KG1 (cell line): ENCODE results near the gene ADPRS.

ENCODE experiments used
- DNase-seq: peaks from one replicate; lab custom pipeline; 2025; lab: John Stamatoyannopoulos, UW

Gene ADPRS

DNA sequence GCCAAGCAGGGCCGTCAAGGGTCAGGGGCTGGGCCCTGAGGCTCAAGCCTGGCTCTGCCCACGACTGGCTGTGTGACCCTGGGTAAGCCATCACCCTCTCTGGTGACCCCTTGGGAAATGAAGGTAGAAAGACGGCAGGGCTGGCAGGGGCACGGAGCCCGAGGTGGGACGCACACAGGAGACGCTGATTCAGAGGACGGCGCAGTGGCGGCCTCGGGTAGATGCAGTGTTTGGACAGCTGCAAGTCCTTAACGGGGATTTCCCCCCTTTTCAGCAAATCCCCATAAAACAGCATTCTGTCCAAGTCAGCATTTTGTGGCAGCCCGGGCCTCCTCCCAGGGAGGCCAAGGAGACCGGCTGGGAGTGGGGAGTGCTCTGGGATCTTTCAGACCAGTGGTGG, 19.6 kb downstream of the ADPRS start:
- DNase-seq = no peak

DNA sequence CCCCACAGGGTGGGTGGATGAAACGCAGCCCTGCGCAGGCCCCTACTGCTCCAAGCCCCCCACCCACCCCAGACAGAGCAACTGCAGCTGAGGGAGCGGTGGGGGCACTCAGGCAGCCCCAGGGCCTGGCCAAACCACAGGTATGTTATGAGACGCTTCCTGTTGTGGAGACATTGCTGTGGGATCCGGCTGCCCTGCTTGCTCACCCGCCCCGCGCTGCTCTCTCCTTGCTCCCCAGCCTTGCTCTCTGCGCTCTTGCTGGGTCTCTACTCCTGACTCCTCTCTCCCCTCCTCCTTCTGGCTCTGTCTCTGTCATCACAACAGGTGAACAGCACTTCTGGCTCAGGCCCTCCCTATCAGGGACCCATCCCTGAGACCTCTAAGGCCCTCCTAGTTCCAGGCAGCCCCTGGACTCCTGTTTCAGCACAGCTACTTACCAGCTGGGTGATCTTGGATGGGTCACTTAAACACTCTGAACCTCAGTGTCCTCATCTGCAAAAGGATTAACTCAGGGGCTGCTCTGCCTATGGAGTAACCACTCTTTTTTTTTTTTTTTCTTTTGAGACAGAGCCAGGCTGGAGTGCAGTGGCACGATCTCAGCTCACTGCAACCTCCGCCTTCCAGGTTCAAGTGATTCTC, 20.5 kb downstream of the ADPRS start:
- no peak for DNase-seq

DNA sequence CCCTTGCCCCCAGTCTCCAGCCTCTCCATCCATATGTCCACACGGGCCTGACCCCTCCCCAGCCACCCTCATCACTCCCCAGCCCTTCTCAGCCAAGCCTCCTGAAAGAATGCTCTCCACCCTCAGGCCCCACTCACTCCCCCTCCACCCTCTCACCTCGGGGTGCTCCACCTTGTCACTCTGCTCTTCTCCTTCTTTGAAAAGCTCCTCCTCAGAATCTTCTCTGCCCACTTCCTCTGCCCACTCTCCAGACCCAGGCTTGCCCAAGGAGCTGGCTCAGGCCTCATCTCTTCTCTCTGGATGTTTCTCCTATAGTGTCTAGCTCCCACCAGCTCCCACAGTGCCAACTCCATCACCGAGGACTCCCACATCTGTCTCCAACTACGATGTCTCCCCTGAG, 22.5 kb downstream of the ADPRS start:
- DNase-seq = no peak

DNA sequence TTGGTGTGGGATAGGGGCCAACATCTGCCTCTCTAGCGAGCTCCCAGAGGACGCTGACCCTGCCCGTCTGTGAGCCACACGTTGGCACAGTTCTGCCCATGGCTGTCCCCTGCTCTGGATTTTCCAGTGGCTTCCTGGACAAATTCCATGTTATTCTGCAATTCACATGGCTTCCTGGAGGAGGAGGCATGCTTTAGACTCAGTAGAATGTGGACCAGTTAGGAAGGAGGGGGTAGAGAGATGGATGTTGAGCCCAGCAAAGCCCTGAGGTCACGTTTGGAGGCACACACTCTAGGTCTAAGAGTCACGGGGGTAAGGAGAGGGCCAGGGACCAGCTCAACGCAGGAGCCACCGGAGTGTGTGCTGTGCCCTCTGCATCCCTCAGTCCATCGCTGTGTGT, 24.1 kb downstream of the ADPRS start:
- no peak for DNase-seq

DNA sequence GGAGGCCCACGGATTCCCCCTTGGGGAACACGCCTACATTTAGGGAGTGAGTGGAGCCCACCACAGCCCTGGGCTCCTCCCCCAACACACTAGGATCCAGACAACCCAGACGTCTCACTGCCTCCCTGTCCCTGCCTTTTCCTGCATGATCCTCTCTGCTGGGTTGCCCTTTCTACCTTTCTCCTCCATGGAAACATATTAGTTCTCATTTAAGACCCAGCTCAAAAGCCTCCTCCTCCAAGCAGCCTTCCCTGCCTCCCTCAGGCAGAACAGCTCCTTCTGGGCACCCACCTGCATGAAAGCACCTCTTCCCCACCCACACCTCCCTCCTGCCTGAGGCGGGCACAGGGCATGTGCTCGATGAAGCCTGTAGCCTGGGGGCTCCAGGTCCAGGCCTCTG, 25.7 kb downstream of the ADPRS start:
- no peak for DNase-seq

DNA sequence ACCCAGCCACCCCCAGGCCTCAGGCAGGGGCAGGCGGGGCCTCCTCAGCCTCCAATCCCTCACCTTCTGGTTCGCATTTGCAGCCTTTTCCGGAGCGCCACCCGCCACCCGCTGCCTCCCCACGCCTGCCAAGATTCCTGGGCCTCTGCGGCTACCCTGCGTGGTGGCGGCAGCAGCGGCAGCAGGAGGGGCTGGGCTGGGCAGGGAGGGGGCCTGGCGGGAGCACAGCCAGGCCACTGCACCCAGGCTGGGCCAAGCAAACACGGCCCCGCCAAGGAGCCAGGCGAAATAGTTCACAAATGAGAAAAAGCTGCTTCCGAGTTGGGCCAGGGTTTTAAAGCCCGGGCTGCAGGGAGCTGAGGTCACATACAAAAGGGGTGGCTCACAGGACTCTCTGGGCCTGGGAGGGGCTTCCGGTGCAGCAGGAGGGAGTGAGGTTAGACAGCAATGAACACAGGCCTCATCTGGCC, 26.5 kb downstream of the ADPRS start:
- no peak for DNase-seq

DNA sequence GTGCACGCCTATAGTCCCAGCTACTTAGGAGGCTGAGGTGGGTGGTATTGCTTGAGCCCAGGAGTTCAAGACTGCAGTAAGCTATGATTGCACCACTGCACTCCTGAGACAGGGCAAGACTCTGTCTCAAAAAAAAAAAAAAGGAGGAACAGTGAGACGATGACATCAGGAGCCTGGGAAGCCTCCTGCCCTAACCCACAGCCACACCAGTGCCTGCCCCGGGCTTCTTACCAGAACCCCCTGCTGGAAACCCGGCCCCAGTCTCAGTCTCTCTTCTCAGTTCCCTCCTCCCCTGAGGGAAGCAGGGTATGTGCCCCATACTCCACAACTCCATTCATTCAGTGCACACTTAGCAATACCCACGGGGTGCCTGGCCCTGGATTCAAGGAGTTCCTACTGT, 27.2 kb downstream of the ADPRS start:
- no peak for DNase-seq

DNA sequence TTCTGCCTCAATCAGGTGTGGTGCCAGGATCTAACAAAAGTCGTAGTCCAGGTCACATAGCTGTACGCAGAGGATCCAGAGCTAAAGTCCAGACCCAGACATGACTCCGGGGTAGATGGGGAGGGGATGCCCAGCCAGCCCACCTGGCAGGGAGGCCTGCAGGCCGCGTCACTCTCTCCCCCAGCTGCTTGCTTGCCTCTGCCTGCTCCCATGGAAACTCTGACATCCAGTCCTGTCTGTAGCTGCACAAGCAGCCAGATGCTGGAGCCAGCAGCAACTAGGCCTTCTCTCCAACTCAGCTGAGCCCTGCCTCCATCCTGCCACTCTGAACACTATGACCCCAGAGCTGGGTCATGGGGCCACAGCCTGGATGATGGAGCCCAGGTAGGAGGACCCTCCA, 28.2 kb downstream of the ADPRS start:
- DNase-seq = no peak

DNA sequence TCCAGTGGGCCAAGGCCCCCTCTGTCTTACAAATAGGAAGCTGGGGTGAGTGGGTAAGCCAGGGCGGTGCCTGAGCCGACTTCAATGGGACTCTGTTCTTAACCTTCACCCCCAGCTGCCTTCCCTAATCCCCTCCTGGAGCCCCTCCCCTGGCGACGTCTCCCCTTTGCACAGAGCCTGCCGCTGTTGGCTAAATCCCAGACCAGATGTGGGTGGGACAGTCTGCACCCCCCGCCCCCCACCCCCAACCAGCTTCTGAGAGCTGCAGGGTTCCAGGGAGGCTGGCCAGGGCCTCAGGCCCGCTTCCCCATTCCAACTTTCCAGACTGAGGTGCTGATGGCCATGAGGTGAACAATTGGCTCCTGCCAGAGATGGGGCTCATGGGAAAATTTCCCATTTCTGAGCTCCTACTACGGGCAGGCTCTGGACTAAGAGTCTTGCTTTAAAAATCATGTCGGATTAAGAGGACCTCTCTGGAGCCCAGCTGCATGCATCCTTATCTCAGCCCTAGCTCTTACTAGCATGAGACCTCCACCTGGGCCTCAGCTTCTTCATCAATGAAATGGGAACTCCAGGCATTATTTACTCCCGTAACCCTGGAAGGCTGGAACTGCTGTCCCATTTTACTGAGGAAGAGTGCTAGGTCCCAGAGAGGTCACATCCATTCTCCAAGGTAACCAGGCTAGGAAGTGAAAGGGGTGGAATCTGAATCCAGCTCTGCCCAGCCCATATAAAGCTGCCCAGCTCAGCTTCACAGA, 29.9 kb downstream of the ADPRS start:
- no peak for DNase-seq

DNA sequence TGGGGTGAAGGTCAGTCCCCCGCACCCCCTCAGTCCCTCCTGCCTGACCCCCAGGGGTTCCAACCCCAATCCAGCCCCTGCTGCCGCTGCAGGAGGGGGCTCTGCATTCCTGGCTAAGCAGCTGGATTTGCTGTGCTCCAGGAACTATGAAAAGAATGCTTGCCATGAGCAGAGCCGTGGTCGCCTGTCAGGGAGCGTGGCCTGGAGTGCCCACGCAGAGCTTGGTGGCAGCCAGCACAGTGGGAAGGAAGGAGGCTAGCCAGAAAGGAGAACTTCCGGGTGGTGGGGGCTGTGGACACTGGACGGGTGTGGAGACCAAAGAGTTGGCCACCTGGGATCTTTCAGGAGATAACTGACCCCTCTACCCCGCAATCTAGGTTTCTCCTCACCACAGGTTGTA, 30.8 kb downstream of the ADPRS start:
- DNase-seq = no peak

DNA sequence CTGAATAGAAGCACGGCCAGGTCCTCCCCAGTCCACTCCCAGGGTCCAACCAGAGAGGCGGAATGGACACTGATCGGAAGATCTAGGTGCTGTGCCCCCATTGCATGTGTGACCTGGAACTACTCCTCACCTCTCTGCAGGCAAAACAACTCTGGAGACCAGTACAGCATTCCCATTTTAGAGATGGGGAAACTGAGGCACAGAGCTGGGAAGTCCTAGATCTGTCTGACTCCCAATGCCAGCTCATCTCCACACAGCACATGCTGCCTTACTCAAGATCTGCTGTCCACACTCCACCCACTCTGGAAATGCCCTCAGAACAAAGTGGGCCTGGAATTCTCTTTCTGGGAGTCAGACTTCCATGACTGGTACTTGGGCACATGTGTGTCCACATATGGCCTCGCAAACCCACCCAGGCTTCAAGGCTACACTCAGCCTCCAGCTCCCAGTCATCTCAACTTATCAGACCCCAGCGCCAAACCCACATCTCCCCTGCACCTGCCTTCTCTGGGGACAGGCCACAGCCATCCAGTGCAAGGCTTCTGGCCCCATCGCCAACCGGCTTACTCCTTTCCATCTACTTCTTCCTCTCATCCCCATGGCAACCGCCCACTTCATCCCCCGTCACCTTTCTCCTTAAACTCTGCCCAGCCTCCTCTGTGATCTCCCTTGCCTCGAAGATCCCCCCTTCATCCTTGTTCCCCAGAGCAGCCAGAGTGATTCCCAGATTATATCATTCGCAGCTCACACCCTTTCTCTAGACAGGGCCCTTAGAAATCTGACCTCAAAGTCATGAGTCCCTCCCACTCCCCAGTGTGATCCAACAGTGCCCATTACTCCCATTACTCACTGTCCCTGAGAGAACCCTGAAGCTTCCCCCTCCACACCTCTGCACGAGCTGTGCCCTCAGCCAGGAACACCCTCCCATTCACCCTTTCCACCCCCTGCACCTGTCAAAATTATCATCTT, 33.7 kb downstream of the ADPRS start:
- no peak for DNase-seq

DNA sequence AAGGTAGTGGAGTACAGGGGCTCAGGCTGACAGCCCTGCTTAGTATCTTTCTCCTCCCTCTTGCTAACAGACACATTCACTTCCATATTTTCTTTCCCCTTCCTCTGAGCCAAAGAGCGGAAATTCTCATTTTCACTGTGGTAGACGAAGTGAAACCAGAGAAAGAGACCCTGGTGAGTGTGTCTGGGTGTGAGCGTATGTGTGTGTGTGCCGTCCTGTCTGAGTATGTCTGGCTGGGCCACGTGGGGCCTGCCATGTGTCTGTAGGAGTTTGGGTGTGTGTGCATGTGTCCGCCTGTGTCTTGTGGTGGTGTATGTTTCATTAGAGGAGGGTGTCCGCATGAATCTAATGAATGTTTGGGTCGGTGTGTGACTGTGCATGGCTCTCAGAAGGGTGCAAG, 34.7 kb downstream of the ADPRS start:
- no peak for DNase-seq

DNA sequence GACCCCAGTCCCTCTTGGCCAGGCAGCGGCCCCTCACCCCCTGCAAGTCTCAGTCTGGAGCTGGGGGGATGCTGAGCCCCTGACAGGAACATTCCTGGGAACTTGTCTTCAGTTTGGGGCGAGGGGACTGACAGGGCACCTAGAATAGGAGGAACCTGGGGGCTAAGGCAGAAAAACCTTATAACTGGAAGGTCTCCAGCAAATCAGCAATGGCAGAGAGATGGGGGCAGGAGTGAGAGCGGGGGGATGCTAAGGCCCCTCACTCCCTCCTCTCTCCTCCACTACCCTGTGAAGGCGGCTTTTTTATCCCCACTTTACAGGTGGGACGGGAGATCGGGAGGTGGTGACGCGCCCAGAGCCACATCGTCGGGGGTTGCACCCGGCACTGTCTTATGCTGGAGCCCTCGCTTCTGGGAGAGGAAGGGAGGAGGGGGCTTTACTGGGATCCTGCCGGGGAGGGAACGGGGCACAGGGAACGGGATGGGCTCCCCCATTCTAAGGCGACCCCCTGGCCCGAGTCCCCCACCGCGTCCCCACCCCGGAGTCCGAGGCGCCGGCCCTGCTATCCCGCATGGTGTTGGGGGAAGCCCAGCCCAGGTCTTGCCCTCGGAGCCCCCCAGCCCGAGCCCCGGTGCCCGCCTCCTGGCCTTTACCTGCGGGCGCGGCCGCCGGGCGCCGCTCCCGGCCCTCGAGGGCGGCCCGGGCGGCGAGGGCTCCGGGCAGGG, 35.9 kb downstream of the ADPRS start:
- no peak for DNase-seq

DNA sequence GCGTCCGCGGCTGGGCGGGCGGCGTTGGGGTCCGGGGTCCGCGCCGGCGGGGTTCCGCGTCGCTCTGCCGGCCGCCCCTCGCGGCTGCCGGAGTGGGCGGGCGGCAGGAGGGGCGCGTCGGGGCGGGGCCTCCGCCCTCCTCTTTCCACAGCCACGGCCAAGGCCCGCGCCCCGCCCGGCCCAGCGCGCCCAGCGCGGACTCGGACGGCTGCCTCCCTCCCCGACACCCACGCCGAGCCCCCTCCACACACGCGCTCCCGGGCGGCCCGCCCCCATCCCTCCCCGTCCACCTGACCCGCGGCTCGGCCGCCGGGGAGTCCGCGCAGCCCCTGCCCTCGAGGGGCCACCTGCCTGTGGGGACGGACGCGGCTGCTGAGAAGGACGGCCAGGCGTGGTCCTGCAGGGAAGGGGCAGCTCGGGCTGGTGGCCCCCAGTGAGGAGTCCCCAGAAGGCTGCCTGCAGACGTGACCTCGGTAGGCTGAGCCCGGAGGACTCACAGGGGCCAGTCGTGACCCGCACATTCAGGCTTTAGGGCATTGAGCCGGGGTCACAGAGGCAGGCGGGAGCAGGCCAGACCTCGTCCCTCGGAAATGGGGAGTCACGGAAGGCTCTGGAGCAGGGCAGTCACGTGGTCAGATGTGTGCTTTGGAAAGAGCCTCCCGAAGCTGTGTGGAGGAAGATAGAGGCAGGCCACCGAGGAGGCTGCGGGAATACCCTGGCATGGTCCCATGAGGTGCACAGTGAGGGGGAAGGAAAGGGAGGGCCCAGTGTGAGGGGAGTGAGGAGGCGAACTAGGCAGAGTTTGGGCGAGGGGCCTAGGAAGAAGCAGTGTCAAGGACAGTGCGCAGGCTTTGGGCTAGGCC, 36.7 kb downstream of the ADPRS start, which contains the start of gene COL8A2:
Gene COL8A2, minus strand, starts transcription at position 94 of the 863 bp plus-strand sequence. CDS start 24,980 bp downstream, outside the sequence.
- no peak for DNase-seq

DNA sequence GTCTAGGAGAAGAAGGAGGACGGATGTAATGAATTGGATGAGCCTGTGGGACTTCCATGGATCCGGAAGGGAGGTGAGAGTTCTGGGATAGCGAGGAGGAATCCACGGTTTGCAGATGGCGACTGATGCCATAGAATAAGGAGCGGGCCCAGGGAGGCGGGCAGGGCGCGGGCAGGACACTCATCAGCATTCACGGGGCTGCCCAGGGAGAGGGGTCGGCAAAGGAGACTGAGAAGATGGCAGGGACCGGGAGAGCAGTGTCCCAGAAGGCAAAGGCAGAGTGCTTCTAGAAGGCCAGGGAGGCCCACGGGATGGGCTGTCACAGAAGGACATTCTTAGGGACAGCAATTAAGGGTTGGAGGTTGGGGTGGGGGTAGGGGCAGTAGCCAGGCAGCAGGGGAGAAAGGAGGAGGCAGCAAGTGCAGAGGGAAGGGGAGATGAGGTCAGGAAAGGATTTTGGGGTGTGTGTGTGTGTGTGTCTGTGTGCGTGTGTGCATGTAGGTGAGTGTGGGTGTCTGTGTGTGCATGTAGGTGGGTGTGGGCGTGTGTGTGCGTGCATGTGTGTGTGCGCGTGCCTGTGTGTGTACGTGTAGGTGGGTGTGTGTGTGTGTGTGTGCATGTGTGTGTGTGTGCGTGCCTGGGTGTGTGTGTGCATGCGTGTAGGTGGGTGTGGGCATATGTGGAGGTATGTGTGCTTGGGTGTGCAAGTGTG, 37.5 kb downstream of the ADPRS start:
- no peak for DNase-seq

DNA sequence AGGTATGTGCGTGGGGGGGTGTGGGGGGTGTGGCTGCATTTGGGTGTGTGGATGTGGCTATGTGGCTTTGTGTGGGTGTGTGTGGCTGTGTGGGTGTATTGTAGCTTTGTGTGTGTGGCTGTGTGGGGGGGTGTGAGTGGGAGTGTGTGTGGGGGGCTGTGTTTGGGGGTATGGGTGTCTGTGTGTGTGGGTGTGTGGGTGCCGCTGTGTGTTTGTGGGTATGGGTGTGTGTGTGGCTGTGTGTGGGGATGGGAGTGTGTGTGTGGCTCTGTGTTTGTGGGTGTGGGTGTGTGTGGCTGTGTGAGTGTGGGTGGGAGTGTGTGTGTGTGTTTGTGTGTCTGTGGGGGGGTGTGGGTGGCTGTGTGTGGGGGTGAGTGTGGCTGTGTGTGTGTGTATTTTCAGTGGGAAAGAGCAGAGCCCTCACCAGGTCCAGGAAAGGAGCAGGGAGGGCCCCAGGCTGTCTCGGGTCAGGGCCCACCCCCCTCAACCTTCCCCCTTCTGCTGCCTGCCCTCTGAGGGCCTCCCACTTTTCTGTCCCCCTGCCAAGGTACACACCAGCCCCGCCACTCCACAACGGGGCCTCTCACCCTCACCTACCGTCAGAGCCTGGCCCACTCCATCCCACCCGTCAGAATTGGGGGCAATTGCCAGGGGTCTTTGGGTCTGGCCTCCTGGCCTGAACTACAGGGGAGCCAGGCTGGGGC, 38.3 kb downstream of the ADPRS start:
- no peak for DNase-seq

DNA sequence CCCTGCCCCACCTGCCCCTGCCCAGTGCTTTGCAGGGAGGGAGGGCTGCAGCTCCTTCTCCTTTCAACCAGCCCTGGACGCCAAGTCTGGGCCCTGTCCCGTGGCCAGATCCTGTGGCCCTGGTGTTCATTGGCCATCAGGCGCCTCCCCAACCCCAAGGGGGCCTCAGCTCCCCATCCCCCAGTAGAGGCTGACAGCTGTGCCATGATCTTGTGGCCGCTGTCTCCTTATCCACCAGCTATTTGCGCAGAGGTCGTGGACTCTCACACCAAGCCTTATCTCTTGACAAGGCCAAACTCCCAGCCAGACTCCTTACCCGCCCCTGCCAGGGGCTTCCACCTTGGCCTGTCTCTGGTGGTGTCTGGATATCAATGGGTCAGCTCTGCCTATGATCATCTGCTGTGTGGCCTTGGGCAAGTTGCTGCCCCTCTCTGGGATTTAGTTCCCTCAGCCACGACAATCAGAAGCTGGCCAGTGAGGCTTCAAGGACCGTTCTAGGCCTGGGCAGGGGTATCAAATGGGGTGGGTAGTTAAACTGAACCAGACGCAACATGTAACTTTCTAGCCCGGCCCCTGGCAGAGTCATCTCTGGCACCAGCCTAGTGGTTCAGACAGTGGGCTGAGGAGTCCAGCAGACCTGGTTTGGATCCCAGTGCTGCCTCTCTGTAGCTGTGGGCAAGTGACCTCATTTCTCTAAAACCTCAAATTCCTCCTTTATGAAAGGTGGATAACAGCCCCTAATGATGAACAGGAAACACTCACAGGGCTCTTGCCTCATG, 39.6 kb downstream of the ADPRS start:
- no peak for DNase-seq

DNA sequence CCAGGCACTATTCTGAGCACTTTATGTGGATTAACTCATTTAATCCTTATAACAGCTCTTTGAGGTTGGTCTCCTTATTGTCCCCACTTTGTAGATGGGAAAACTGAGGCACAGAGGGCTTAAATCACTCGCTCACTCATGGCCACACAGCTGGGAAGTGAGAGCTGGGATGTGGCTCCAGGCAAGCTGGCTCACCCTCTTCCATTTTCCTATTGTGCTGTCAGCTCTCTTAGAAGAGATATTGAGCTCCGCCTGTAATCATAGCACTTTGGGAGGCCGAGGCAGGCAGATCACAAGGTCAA, 40.2 kb downstream of the ADPRS start:
- no peak for DNase-seq

DNA sequence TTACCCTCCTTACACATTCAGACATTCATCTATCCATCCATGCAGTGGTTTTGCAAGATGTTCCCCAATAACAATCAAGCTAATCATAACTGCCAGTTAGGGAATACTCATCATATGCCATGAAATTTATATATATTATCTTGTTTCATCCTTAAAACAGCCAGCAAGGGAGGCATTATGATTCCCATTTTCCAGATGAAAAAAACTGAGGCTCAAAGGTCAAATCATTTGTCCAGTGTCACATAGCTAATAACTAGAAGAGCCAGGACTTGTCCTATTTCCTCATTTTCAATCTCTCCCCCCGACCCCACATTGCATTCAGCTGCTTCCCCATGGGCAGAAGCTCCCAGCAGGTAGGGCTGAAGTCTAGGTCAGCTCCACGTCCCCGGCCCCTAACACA, 43.3 kb downstream of the ADPRS start:
- DNase-seq = no peak
